OCI-LY7 (cell line): Measurements from ENCODE around the gene GFPT1. TPM values are rescaled to one million over a fixed set of nuclear protein-coding genes. Genes with fewer than 3 reads are reported as not detected.

Experiments
- BruUV-seq: library from RNA; stranded (reverse); fragments of 400-500 nt; replicated peaks from 2 replicates; lab custom pipeline; 2021; lab: Mats Ljungman, UMichigan
- CTCF ChIA-PET: fragments of 300-600 bp; sonication (Branson Sonifier 250); formaldehyde crosslinking; loops from one replicate; lab custom pipeline; 2022; ENCODE audit warnings: antibody characterized with exemption; ENCODE audit not compliant: unreplicated experiment; lab: Charles Lee
- POLR2A ChIA-PET: fragments of 300-600 bp; sonication (Branson Sonifier 250); formaldehyde crosslinking; loops from one replicate; lab custom pipeline; 2022; ENCODE audit warnings: antibody characterized with exemption; lab: Charles Lee
- DNase-seq: peaks from one replicate; pipeline ENCODE4 v3.0.0-alpha.2; 2015; ENCODE audit warnings: low spot score
- H2AFZ ChIP-seq: fragments of 200-600 bp; sonication (generic), shearing (Covaris generic); 2 replicates; pipeline ENCODE4 v1.6.1; 2014; ENCODE audit warnings: mild to moderate bottlenecking, antibody characterized with exemption, low read length, moderate library complexity
- H3K27ac ChIP-seq: fragments of 200-600 bp; sonication (generic); 2 replicates; pipeline ENCODE4 v1.5.1; 2014; ENCODE audit warnings: mixed run types, low read depth, mild to moderate bottlenecking, moderate library complexity, low read length, inconsistent platforms; ENCODE audit not compliant: poor library complexity, severe bottlenecking
- H3K36me3 ChIP-seq: fragments of 200-600 bp; sonication (generic); 2 replicates; pipeline ENCODE4 v1.6.1; 2014; ENCODE audit warnings: mild to moderate bottlenecking, antibody characterized with exemption, low read length, moderate library complexity, mixed read lengths; ENCODE audit not compliant: insufficient read depth
- H3K4me1 ChIP-seq: fragments of 200-600 bp; sonication (generic); 2 replicates; pipeline ENCODE4 v1.5.1; 2014; ENCODE audit warnings: mild to moderate bottlenecking, low read length; ENCODE audit not compliant: insufficient read depth, poor library complexity, severe bottlenecking
- H3K4me2 ChIP-seq: fragments of 200-600 bp; sonication (generic); 2 replicates; pipeline ENCODE4 v1.6.1; 2014; ENCODE audit warnings: mild to moderate bottlenecking, low read length
- H3K4me3 ChIP-seq: fragments of 200-600 bp; sonication (generic); 2 replicates; pipeline ENCODE4 v1.5.1; 2014; ENCODE audit warnings: mild to moderate bottlenecking, low read depth, low read length; ENCODE audit not compliant: poor library complexity, severe bottlenecking
- H3K79me2 ChIP-seq: fragments of 200-600 bp; sonication (generic); 2 replicates; pipeline ENCODE4 v1.6.1; 2016; ENCODE audit warnings: low read depth, mild to moderate bottlenecking, low read length, moderate library complexity, mixed read lengths; ENCODE audit not compliant: insufficient read depth
- H3K9me2 ChIP-seq: fragments of 200-600 bp; sonication (generic); 2 replicates; pipeline ENCODE4 v1.6.1; 2016; ENCODE audit warnings: mild to moderate bottlenecking, low read length, mixed read lengths; ENCODE audit not compliant: insufficient read depth
- H3K9me3 ChIP-seq: fragments of 200-600 bp; sonication (generic); 2 replicates; pipeline ENCODE4 v1.6.1; 2014; ENCODE audit warnings: mild to moderate bottlenecking, mixed run types, low read length, mixed read lengths
- H4K20me1 ChIP-seq: fragments of 200-600 bp; sonication (generic); 2 replicates; pipeline ENCODE4 v1.6.1; 2014; ENCODE audit warnings: mild to moderate bottlenecking, antibody characterized with exemption, low read length, moderate library complexity, mixed read lengths; ENCODE audit not compliant: insufficient read depth
- EZH2phosphoT487 ChIP-seq: fragments of 200-600 bp; sonication (generic); IDR thresholded peaks from 2 replicates; pipeline ENCODE4 v1.6.1; 2018; ENCODE audit warnings: low read depth, borderline replicate concordance, mild to moderate bottlenecking, mixed run types, antibody characterized with exemption, low read length, moderate library complexity, mixed read lengths
- intact Hi-C: fragments of 100-400 bp; cut with micrococcal nuclease; formaldehyde crosslinking; loops from one replicate; pipeline ENCODE4 v1.10.0; 2022; ENCODE audit not compliant: unreplicated experiment
- total RNA-seq, 2 experiments: library from RNA; depleted of rRNA in 1 of 2; stranded (reverse); fragments of >200 nt in 1 of 2; shearing (Covaris generic) in 1 of 2; gene quantifications; 2 replicates each; pipeline ENCODE4 v1.2.3, GENCODE V29; 2014 to 2022
- TF ChIP-seq, protein P1 (sequence below): fragments of 200-600 bp; sonication (generic); conservative IDR thresholded peaks from 2 replicates; pipeline ENCODE4 v1.5.1; 2014; ENCODE audit warnings: mild to moderate bottlenecking, antibody characterized with exemption, low read length, moderate library complexity, mixed read lengths

The GFPT1 gene
- total RNA-seq, 2 experiments from 2014 or later, result 11.0 to 31.2 TPM

DNA sequence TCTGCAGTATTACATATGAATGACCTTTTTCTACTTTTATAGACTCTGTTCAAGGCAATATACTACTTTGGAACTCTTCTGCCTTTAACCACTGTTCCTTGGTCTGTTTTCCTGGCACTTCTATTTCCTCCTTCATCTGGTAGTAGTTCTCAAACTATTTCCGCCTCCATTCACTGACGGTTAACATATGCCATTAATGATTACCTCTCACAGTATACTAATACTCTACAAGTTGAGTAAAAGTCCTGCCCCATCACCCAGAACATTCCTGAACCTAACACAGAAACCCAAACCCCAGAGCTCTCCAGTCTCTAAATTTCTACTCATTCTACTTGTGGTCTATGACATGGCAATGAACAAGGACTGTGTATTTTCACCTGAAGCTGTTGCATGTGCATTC is 4.5 kb downstream of the GFPT1 start:
- POLR2A ChIA-PET, result no interaction called here
- CTCF ChIA-PET, result no interaction called here

DNA sequence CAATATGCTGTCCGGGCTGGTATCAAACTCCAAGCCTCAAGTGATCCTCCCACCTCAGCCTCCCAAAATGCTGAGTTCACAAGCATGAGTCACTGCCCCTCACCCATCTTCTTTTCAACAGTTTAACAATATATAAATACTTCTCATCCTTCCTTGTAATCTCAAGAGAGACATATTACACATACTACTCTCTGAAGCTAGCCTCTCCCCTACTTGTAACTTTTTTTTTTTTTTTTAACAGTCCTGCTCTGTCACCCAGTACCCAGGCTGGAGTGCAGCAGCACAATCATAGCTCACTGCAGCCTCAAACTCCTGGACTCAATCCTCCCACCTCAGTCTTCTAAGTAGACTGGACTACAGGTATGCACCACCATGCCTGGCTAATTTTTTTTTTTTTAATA is 5.7 kb downstream of the GFPT1 start:
- peaks cover 11% of the 10 kb centered on the region; the same call in 1 of the 2 replicates for H4K20me1 ChIP-seq
- DNase-seq, result no peak
- POLR2A ChIA-PET, result interaction anchor here (0.9 kb wide), 1 partner anchor 30 kb away, joined by 3 read pairs; no protein-coding TSS in a partner anchor
- CTCF ChIA-PET, result no interaction called here
- no peaks in the 10 kb centered on the region for H3K9me2 ChIP-seq
- no peaks in the 10 kb centered on the region; the same call in 1 of the 2 replicates for H3K36me3 ChIP-seq
- peaks cover 12% of the 10 kb centered on the region for H3K4me1 ChIP-seq
- H3K4me3 ChIP-seq, result no peak overlapping the region
- intact Hi-C loops, result no loop called here
- no TSS peak for BruUV-seq
- no peaks in the 10 kb centered on the region for H3K9me3 ChIP-seq
- H3K79me2 ChIP-seq, result peaks cover 83% of the 10 kb centered on the region
- no peak for TF ChIP-seq EZH2phosphoT487
- TF ChIP-seq, protein P1, sequence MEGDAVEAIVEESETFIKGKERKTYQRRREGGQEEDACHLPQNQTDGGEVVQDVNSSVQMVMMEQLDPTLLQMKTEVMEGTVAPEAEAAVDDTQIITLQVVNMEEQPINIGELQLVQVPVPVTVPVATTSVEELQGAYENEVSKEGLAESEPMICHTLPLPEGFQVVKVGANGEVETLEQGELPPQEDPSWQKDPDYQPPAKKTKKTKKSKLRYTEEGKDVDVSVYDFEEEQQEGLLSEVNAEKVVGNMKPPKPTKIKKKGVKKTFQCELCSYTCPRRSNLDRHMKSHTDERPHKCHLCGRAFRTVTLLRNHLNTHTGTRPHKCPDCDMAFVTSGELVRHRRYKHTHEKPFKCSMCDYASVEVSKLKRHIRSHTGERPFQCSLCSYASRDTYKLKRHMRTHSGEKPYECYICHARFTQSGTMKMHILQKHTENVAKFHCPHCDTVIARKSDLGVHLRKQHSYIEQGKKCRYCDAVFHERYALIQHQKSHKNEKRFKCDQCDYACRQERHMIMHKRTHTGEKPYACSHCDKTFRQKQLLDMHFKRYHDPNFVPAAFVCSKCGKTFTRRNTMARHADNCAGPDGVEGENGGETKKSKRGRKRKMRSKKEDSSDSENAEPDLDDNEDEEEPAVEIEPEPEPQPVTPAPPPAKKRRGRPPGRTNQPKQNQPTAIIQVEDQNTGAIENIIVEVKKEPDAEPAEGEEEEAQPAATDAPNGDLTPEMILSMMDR, result no peak
- H3K27ac ChIP-seq, result no peak overlapping the region
- no peak overlapping the region for H3K4me2 ChIP-seq
- no peak overlapping the region for H2AFZ ChIP-seq

More for the DNA sequence above, 4.5 kb downstream of the GFPT1 start:
- Histone ChIP-seq H3K36me3 (no peaks in the 10 kb centered on the region; the same call in 1 of the 2 replicates), H3K9me2 (no peaks in the 10 kb centered on the region), H3K27ac (no peak overlapping the region), H2AFZ (no peak overlapping the region), H3K4me2 (no peak overlapping the region), H3K4me1 (peaks cover 14% of the 10 kb centered on the region), H3K79me2 (peaks cover 84% of the 10 kb centered on the region), H4K20me1 (peaks cover 11% of the 10 kb centered on the region; the same call in 1 of the 2 replicates), H3K9me3 (no peaks in the 10 kb centered on the region), H3K4me3 (no peak overlapping the region)
- no peak for DNase-seq
- intact Hi-C loops, result no loop called here
- TF ChIP-seq EZH2phosphoT487, result no peak
- TF ChIP-seq, protein P1, result no peak
- no TSS peak for BruUV-seq
